NCI-H446 (cell line): ENCODE measurements around the gene GEMIN2.
"Not testable (repeated sequence)": the region's sequence is repeated elsewhere in the genome, so short reads cannot be mapped to it uniquely, and the experiment has no call there.

Experiments used
- DNase-seq, 2 experiments: peaks; one replicate each; lab custom pipeline; 2025; lab: John Stamatoyannopoulos, UW

Gene GEMIN2, protein sequence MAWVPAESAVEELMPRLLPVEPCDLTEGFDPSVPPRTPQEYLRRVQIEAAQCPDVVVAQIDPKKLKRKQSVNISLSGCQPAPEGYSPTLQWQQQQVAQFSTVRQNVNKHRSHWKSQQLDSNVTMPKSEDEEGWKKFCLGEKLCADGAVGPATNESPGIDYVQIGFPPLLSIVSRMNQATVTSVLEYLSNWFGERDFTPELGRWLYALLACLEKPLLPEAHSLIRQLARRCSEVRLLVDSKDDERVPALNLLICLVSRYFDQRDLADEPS

DNA sequence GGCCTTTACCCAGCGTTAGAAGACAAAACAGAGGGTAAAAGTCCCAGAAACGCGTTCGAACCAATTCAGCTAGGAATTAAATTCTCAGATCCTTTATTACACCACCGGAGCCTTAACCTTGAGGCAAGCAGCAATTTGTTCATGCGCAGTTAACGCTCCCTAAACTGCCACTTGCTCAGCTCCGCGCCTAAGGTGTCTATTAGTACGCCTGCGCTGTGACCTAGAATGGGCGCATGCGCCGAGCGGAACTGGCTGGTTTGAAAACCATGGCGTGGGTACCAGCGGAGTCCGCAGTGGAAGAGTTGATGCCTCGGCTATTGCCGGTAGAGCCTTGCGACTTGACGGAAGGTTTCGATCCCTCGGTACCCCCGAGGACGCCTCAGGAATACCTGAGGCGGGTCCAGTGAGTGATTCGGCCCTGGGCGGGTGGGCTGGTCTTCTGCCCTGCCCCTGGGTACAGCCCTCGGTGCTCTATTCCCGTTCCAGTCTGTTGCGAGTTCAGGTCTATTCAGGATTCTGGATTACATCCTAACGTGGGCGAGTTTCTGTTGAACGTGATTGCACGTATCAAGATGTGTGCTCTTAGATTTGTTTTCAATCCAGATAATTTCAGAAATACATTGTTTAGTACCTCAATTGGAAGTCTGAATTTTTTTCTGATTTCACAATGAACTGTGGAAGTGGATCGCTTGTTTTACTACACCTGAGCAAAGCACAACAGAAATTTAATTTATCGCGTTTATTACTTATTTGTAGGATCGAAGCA is at the start of gene GEMIN2:
Gene GEMIN2 (plus strand): TSS at position 251 of the 766 bp plus-strand sequence. CDS start 16 bp downstream, at position 267.
- peak; percentile 90 to 98 for DNase-seq

DNA sequence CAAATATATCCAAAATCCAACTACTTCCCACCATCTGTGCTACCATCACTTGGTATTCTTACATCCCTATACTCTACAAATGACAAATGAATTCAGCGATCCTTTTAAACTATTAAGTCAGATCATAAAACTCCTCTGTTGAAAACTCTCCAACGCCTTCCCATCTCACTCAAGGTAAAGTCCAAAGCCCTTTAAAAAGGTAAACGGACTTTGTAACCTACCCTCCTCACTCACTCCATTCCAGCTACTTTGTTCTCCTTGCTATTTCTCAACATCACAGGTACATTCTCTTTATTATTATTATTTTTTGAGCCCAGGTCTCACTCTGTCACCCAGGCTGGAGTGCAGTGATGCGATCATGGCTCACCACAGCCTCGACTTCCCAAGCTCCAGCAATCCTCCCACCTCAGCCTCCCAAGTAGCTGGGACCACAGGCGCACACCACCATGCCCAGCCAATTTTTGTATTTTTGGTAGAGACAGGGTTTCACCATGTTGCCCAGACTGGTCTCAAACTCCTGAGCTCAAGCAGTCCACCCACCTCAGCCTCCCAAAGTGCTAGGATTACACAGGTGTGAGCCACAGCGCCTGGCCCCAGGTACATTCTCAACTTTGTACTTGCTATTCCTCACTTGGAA is 44.8 kb upstream of the GEMIN2 start:
- DNase-seq = not testable (repeated sequence)

DNA sequence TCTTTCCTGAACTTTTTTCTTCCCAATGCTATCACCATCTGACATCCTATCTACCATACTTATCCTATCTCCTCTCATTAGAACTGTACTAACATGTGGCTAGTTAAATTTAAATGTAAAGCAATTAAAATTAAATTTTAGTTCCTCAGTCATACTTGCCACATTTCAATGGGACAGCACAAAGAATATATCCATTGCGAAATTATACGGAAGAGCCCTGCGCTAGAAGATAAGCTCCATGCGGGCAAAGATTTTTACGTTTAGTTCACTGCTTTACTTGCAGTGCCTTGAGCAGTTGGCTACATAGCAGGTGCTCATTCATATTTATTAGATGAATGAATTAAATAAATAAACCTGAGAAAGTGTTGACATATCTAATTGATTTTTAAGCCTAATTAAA is 44.2 kb upstream of the GEMIN2 start:
- no peak for DNase-seq

DNA sequence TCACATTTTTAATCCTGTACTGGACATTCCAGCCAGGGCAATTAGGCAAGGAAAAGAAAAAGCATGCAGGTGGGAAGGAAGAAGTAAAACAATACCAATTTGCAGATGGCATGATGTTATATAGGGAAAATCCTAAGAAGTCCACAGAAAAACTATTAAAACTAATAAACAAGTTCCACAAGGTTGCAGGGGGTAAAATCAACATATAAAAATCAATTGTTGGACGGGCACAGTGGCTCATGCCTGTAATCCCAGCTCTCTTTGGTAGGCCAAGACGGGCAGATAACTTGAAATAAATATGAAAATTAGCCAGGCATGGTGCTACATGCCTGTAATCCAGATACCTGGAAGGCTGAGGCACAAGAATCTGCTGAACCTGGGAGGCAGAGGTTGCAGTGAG is 43.0 kb upstream of the GEMIN2 start:
- no peak for DNase-seq

DNA sequence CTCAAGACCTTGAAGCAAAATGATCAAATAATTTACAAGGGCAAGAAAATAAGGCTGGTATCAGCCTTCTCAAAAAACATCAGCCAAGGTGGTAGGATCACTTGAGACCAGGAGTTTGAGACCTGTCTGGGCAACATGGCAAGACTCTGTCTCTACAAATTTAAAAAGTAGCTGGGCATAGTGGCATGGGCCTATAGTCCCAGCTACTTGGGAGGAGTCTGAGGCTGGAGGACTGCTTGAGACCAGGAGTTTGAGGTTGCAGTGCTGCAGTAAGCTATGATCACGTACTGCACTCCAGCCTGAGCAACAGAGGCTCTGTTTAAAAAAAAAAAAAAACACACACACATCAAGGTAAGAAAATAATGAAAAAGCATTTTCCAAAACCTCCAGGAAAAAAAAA is 33.2 kb upstream of the GEMIN2 start:
- DNase-seq = no peak

DNA sequence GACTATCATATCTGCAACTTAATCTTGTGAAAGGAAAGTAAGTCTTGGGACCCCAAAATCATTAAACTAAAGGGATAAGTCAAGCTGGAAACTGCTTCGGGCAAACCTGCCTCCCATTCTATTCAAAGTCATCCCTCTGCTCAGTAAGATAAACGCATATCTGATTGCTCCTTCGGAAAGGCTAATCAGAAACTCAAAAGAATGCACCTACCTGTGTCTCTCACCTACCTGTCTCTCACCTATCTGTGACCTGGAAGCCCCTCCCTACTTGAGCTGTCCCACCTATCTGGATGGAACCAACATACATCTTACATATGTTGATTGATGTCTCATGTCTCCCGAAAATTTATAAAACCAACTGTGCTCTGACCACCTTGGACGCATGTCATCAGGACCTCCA is 31.0 kb upstream of the GEMIN2 start:
- DNase-seq = no peak

DNA sequence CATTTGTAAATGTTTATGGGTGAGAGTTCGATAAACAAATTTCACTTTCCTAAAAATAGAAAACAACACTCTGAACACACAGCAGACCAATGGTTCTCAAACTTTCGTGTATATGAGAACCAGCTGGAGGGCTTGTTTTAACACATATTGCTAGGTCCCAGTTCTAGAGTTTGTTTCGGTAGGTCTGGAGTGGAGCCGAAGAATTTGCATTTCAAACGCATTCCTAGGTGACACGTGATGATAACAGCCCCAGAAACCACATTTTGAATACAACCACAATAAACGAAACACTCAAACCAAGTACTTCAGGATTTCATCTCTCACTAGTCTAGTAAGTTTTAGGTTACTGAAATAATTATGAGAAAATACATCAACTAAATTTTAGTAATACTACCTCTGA is 28.2 kb upstream of the GEMIN2 start:
- DNase-seq = no peak

DNA sequence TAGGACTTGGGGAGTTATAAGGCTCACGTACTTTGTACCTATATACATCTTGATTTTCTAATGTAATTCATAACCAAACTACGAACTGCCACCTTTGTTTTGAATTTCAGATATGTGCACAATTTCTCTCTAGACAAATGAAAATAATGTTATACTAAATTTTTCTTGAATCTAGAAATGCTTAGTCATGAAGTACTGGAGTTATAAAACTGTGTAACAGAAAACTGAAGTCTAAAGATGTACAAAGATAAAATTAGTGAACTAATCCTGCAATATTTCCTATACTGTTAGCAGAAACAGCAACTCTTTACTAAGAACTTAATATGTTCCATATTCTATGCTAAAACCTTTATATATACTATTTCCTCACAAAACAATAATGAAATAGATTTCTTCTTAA is 26.6 kb upstream of the GEMIN2 start:
- no peak for DNase-seq

DNA sequence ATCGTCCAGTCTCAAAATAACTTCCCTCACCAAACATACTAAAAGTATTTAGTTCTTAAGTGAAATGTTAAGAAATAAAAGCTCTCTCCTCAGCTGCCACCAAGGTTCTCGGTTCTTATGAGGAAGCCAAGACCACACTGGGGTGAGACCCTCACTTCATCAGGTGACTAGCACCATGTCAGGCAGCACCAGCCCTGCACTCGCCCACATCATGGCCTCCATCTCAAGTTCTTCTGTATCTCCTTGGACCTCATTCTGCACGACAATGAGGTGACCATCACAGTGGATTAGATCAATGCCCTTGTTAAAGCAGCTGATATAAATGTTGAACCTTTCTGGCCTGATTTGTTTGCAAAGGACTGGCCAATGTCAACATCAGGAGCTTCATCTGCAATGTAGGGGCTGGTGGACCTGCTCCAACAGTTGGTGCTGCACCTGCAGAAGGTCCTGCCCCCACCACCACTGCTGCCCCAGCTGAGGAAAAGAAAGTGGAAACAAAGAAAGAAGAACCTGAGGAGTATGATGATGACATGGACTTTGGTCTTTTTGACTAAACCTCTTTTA is 23.5 kb upstream of the GEMIN2 start:
- DNase-seq = no peak

DNA sequence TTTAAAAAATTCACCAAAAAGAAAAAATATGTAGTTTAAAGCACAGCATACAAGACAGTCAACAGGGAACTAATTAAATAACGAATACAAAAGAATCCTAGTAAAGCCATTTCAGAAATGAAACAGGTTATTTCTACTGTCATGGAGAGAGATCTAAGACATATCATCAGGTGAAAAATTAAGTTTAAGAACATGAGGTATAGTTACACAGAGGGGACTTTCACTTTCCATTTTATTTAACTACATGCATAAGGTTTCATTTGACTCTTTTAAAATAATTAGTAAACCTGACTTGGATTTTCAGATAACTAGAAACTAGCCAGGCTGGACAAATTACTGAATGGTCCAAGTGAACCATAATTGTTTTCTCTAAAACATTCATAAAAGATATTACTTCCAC is 22.4 kb upstream of the GEMIN2 start:
- DNase-seq = no peak

DNA sequence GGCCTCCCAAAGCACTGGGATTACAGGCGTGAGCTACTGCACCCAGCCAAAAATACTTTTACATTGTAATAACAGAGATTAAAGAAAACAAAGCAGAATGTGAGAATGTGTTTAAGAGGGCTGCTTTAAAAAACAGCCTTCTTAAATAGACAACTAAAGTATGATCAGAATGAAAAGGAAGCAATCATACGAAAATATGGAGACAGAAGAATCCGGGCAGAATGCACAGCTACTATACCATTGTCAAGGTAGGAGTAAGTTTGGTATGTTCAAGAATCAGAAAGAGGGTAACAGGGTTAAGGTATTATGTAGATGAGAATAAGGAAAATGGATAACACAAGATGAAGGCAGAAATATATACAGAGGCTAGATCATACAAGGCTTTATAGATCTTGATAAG is 19.6 kb upstream of the GEMIN2 start:
- no peak for DNase-seq

DNA sequence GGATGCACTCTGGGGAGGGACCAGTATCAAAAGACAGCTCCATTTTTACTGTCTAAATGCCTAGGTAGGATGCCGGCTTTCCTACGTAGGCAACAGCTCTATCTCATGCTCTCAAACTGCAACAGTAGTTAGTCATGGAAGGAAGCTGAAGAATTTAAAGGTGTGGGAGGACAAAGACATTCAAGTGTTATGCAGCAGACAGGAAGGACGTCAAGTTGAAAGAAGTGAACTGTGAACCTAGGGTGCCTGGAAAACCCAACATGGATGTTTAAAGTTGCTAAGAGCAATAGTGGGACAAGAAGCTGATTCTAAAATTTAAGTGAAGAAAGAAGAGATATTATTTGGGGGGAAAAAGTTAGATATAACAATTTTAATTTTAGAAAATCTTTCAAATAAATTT is 17.0 kb upstream of the GEMIN2 start:
- no peak for DNase-seq

DNA sequence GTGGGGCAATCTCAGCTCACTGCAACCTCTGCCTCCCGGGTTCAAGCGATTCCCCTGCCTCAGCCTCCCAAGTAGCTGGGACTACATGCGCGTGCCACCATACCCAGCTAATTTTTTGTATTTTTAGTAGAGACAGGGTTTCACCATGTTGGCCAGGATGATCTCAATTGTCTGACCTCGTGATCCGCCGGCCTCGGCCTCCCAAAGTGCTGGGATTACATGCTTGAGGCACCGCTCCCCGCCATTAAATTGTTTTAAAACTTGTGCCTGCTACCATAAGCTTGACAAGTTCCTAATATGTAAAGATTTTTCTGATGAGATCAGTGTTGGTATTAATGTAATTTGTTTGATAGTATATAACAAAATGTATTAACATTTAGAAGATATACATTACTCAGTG is 14.9 kb upstream of the GEMIN2 start:
- DNase-seq = not testable (repeated sequence)

DNA sequence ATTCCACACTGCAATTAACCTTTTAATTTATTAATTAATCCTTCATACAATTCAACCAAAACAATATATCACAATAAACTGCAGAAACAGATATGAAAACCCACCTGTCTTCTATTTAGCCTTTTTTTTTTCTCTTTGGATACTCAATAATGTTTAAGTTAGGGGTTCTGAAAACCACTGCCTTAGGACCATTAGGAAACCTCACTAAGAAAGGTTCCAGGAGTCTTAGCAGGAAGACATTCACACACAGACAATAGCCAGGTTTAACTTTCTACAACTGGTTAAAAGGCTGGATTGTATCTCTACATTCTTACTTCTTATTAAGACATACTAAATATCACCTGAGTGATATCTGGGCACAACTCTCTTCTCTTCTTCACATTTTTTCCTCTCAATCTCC is 14.4 kb upstream of the GEMIN2 start:
- DNase-seq = no peak

DNA sequence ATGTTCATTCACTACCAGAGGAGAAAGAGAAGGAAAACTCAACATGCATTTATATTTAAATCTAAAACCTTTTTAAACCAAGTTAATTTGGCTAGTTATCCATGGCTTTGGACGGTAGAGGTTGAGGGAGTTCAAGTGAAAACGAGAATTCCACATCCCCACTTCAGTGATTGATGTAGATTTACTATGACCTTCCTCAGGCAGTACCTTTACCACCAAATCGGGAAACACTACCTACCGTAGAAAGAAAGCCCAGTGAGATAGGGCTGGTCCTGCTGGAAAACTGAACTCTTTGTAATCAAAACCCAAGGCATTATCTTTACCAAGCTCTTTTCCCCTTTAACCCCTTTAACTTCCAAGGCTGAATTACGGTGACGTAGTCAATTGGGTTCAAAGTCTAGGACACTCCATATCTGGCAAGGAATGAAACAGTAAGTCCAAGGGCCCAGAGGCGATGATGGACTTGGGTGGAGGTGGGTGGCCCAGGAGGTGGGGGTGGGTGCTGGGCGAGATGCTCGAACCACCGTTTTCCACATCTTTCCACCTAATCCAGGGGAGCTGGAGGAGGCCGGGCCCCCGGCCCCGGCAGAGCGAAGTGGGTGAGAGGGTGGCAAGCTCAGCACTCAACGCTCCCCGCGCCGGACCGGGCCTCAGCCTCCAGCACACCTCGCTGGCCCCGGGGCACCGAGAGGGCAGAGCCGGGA is 11.7 kb upstream of the GEMIN2 start:
- peak in 1 of 2 experiments; percentile 26 for DNase-seq

DNA sequence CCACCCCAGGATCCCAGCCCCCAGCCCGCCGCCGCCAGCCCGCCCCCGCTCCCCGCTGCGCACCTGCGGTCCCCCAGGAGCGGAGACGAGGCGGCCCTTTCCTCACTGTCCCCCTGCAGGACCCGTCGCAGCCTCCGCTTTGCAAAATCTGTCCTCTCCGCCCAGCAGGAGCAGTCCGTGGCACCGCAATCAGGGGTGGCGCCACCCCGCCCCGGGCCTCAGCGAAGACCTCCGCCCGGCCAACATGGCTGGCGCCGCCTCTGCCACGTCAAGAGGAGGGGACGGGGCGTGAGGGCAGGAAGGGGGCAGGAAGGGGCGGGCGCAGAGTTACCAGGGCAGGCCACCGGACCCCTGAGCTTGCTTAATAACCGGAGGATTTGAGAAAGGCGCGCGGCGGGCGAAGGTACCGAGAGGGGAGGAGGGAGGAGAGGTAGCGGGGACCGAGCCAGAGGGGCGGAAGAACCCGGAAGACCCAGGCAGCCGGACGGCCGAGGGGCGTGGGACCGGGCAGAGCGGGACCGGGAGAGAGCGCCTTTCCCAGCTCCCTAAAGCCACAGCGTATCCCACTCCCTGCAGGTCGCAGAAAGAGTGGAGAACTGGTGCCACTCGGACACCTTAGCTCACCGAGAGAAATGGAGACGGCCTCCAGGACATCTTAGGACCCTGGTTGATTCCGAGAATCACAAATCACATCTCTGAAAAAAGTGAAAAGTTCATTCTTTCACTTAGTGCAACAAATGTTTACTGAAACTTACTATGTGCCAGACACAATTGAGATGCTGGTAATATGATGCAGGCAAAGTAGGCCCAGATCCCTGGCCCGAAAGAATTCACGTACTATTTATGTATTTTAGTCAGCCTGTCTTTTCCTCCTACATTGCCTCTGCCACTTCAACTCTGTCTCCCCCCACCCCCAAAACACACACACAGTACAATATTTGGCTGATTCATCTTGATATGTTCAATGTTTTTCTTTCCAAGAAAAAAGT is 10.9 kb upstream of the GEMIN2 start, which contains the start of gene SEC23A:
Gene SEC23A (minus strand): TSS at position 267 of the 989 bp plus-strand sequence. CDS start 7,117 bp downstream, outside the sequence.
- DNase-seq = peak; percentile 53 to 82

DNA sequence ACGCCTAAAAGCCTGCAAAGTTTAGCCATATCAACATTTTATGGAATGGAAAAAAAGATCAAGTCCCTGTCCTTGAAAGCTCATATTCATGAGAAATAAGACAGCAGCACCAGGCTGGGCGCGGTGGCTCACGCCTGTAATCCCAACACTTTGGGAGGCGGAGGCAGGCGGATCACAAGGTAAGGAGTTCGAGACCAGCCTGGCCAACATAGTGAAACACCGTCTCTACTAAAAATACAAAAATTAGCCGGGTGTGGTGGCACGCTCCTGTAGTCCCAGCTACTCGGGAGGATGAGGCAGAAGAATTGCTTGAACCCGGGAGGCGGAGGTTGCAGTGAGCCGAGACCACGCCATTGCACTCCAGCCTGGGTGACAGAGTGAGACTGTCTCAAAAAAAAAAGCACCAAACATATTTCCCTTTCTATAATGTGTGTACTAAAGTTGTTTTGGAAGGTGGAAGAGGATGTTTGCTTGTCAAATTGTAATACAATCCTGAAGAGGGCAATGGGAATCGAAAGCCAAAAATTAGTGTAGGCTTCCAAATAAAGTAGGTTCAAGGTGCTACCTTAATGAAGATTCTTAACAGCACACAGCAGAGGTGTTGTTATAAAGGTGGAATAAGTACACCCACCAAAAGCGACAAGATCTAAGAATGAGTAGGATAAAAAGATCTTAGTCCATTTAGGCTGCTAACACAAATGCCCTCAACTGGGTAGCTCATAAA is 9.9 kb upstream of the GEMIN2 start:
- not testable (repeated sequence) for DNase-seq

DNA sequence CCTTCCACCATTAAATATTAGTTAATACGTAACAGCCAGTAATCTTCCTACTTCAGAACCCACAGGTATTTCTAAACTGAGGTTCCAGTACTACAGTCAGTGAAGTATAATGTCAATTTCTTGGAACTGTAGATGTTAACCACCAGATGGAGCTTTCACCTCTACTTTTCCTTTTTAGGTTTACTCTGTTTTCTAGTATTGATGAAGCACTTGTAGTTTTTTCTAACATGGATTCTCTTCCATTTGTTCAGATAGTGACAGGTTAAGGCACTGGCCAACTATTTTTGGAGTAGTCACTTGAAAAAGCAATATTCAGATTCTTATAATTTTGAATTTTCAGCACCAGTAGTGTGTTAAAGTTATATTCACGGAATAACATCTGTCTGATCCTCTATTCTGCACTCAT is 6.5 kb upstream of the GEMIN2 start:
- DNase-seq = peak in 1 of 2 experiments; percentile 58

DNA sequence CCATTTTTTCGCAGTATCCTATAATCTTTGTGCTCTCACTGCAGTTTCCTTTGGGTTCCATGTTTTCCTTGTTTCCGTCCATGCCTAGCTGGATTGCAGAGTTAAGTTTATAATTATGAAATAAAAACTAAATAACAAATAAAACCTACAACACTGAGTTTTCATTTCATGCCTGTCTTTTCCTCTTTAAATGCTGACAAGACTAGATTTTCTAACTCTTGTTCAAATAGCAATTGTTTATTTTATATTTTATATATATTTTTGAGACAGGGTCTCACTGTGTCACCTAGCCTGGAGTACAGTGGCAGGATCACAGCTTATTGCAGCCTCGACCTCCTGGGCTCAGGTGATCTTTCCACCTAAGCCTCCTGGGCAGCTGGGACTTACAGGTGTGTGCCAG is 5.3 kb upstream of the GEMIN2 start:
- no peak for DNase-seq
